HepG2 (cell line): ENCODE data around the gene MUL1. TPM values are rescaled to one million over a fixed set of nuclear protein-coding genes. Genes with fewer than 3 reads are reported as not detected.

Experiments
- AGO2 ChIP-seq: fragments of 200-400 bp; formaldehyde crosslinking; optimal IDR thresholded peaks from 2 replicates; pipeline ENCODE3; 2017; ENCODE audit warnings: mild to moderate bottlenecking, low read depth, low read length, moderate library complexity
- ARID2 ChIP-seq: sonication (generic); formaldehyde crosslinking; IDR thresholded peaks from 2 replicates; pipeline ENCODE4 v1.8.1; 2022; ENCODE audit warnings: mild to moderate bottlenecking, missing genetic modification reagents, borderline replicate concordance
- CEBPZ ChIP-seq: IDR thresholded peaks from 2 replicates; pipeline ENCODE4 v1.6.1; 2012; ENCODE audit warnings: low read length, improper control_type of control experiment
- DNMT3B ChIP-seq: conservative IDR thresholded peaks from 2 replicates; pipeline ENCODE4 v1.6.1; 2016; ENCODE audit warnings: missing biosample characterization, control low read depth
- KAT7 ChIP-seq: IDR thresholded peaks from 2 replicates; pipeline ENCODE4 v1.6.1; 2018; ENCODE audit warnings: borderline replicate concordance, missing compliant biosample characterization
- MAZ ChIP-seq, 2 experiments: sonication (generic) in 1 of 2; formaldehyde crosslinking in 1 of 2; IDR thresholded peaks; 2 replicates each; pipeline versions ENCODE4 v1.5.0 to v1.6.1; 2012 to 2020; ENCODE audit warnings: low read depth in 2 of 2, mild to moderate bottlenecking in 2 of 2, borderline replicate concordance in 1 of 2, improper control_type of control experiment in 1 of 2, low read length in 1 of 2, missing genetic modification reagents in 1 of 2, moderate library complexity in 1 of 2
- MXI1 ChIP-seq: IDR thresholded peaks from 3 replicates; pipeline ENCODE4 v1.6.1; 2012; ENCODE audit warnings: low read depth, low read length, inconsistent platforms, borderline replicate concordance
- POGZ ChIP-seq: sonication (generic); formaldehyde crosslinking; IDR thresholded peaks from 2 replicates; pipeline ENCODE4 v1.4.0; 2020; ENCODE audit warnings: mild to moderate bottlenecking, missing genetic modification reagents
- RFX5 ChIP-seq: IDR thresholded peaks from 2 replicates; pipeline ENCODE4 v1.6.1; 2011; ENCODE audit warnings: low read depth, low read length, improper control_type of control experiment
- RFXAP ChIP-seq: sonication (generic); formaldehyde crosslinking; IDR thresholded peaks from 2 replicates; pipeline ENCODE4 v1.4.0; 2020; ENCODE audit warnings: missing genetic modification reagents, borderline replicate concordance
- SALL2 ChIP-seq: sonication (generic); formaldehyde crosslinking; IDR thresholded peaks from 2 replicates; pipeline ENCODE4 v1.8.1; 2023; ENCODE audit warnings: mild to moderate bottlenecking, missing genetic modification reagents, inconsistent platforms
- TAF1 ChIP-seq: sonication (generic); formaldehyde crosslinking; IDR thresholded peaks from 2 replicates; pipeline ENCODE4 v1.4.0; 2020; ENCODE audit warnings: missing genetic modification reagents
- ZBTB38 ChIP-seq: sonication (generic); formaldehyde crosslinking; IDR thresholded peaks from 2 replicates; pipeline ENCODE4 v1.5.1; 2020; ENCODE audit warnings: mild to moderate bottlenecking, missing genetic modification reagents
- ZBTB8A ChIP-seq: sonication (generic); formaldehyde crosslinking; IDR thresholded peaks from 2 replicates; pipeline ENCODE4 v1.4.0; 2020; ENCODE audit warnings: mild to moderate bottlenecking, low read depth, missing genetic modification reagents, borderline replicate concordance
- ZC3H13 ChIP-seq: sonication (generic); formaldehyde crosslinking; IDR thresholded peaks from 2 replicates; pipeline ENCODE4 v1.8.1; 2023; ENCODE audit warnings: mild to moderate bottlenecking, missing genetic modification reagents, moderate library complexity
- ZNF207 ChIP-seq: fragments of 450-650 bp; IDR thresholded peaks from 2 replicates; pipeline ENCODE4 v1.6.1; 2016; ENCODE audit warnings: antibody characterized with exemption, borderline replicate concordance
- ZNF264 ChIP-seq: sonication (generic); formaldehyde crosslinking; IDR thresholded peaks from 2 replicates; pipeline ENCODE4 v1.4.0; 2020; ENCODE audit warnings: missing genetic modification reagents
- ZNF800 ChIP-seq: sonication (generic); formaldehyde crosslinking; IDR thresholded peaks from 2 replicates; pipeline ENCODE4 v1.4.0; 2020; ENCODE audit warnings: missing genetic modification reagents
- polyA plus RNA-seq, 8 experiments: library from polyadenylated mRNA; depleted of rRNA in 3 of 8; stranded (reverse) in 7 of 8; unstranded in 1 of 8; fragments of >200 nt; fragmentation: Illumina TruSeq in 4 of 8; extraction: Trizol in 4 of 8; gene quantifications; 2 replicates each; pipeline versions ENCODE4 v1.2.1 to v1.2.3, GENCODE V29; 2011 to 2016; ENCODE audit warnings: low read depth in 4 of 8, missing spikeins in 1 of 8, mixed read lengths in 1 of 8; ENCODE audit not compliant: insufficient read depth in 1 of 8
- total RNA-seq, 5 experiments: library from RNA; depleted of rRNA; stranded (reverse); fragments of >200 nt; fragmentation: Illumina TruSeq; extraction: Trizol; gene quantifications; 2 replicates each; pipeline ENCODE4 v1.2.3, GENCODE V29; 2016; ENCODE audit warnings: low read depth in 1 of 5
- TF ChIP-seq, protein P1 (sequence below): sonication (generic); formaldehyde crosslinking; IDR thresholded peaks from 2 replicates; pipeline ENCODE4 v1.4.0; 2020; ENCODE audit warnings: mild to moderate bottlenecking, missing genetic modification reagents, borderline replicate concordance

Gene MUL1
- total and polyA plus RNA-seq, 2 of the 13 experiments (the other 11 are each of a cell fraction or from before 2014, with no cell fraction given), result 21.5 to 26.5 TPM

- no peak for TF ChIP-seq CEBPZ
- TF ChIP-seq MAZ (IDR thresholded peaks at IDR 0.05; ENCODE audit: borderline replicate concordance, low read depth, low read length), result no peak
- no peak for TF ChIP-seq MAZ (CRISPR knock-in tag; IDR thresholded peaks at IDR 0.05; ENCODE audit: low read depth)
- TF ChIP-seq, protein P1, sequence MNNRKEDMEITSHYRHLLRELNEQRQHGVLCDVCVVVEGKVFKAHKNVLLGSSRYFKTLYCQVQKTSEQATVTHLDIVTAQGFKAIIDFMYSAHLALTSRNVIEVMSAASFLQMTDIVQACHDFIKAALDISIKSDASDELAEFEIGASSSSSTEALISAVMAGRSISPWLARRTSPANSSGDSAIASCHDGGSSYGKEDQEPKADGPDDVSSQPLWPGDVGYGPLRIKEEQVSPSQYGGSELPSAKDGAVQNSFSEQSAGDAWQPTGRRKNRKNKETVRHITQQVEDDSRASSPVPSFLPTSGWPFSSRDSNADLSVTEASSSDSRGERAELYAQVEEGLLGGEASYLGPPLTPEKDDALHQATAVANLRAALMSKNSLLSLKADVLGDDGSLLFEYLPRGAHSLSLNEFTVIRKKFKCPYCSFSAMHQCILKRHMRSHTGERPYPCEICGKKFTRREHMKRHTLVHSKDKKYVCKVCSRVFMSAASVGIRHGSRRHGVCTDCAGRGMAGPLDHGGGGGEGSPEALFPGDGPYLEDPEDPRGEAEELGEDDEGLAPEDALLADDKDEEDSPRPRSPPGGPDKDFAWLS (CRISPR knock-in tag), result no peak
- peak; percentile 76; the same call in 1 of the 2 replicates for TF ChIP-seq ZNF800 (CRISPR knock-in tag)
- no peak for TF ChIP-seq TAF1
- TF ChIP-seq DNMT3B (CRISPR knock-in tag), result no peak
- no peak for TF ChIP-seq ZNF264 (CRISPR knock-in tag)
- TF ChIP-seq ZNF207, result no peak
- peak; percentile 49 for TF ChIP-seq AGO2
- no peak for TF ChIP-seq KAT7 (CRISPR knock-in tag)
- TF ChIP-seq ARID2 (CRISPR knock-in tag), result 0 out of 2 replicates have a peak, but pooled peaks have one; percentile 14
- TF ChIP-seq RFX5, result no peak
- no peak for TF ChIP-seq POGZ
- no peak for TF ChIP-seq RFXAP (CRISPR knock-in tag)
- TF ChIP-seq SALL2 (CRISPR knock-in tag), result no peak; the same call in 1 of the 2 replicates
- TF ChIP-seq ZBTB38 (CRISPR knock-in tag), result peak; percentile 18; the same call in 1 of the 2 replicates
- TF ChIP-seq MXI1, result no peak
- TF ChIP-seq ZBTB8A, result no peak
- TF ChIP-seq ZC3H13, result peak; percentile 69; the same call in 1 of the 2 replicates
Observed at GRCh38 chr1:20552728-20553445, 44.9 kb upstream of the MUL1 start (continued).
